Measurements from ENCODE around the gene SNED1.

The SNED1 gene

GRCh38 chr2:241068136-241068941 is 69.9 kb downstream of the SNED1 start:
- ATAC-seq (no peak), DNase-seq (no peak)

GRCh38 chr2:241068942-241069810 is 70.8 kb downstream of the SNED1 start:
- ATAC-seq (no peak), DNase-seq (no peak)

GRCh38 chr2:241069821-241070281 is 71.4 kb downstream of the SNED1 start:
- ATAC-seq: no peak
- DNase-seq: no peak

- no peak for DNase-seq
- no peak for ATAC-seq
Measured at GRCh38 chr2:241070361-241070760, 71.9 kb downstream of the SNED1 start.

- DNase-seq (no peak), ATAC-seq (no peak)
Measured at GRCh38 chr2:241070811-241071676, 72.6 kb downstream of the SNED1 start.

- no peak for ATAC-seq
- no peak for DNase-seq
Measured at GRCh38 chr2:241071677-241072111, 73.3 kb downstream of the SNED1 start.

GRCh38 chr2:241072151-241072550 is 73.7 kb downstream of the SNED1 start:
- ATAC-seq (no peak), DNase-seq (no peak)

- ATAC-seq (no peak), DNase-seq (no peak)
Measured at GRCh38 chr2:241072553-241073165, 74.2 kb downstream of the SNED1 start.

GRCh38 chr2:241073166-241074064 is 75.0 kb downstream of the SNED1 start:
- DNase-seq (no peak), ATAC-seq (no peak)

- DNase-seq: no peak
- ATAC-seq: no peak
Measured at GRCh38 chr2:241074065-241074818, 75.8 kb downstream of the SNED1 start.

- DNase-seq: no peak
- ATAC-seq: no peak
Measured at GRCh38 chr2:241074901-241075540, 76.6 kb downstream of the SNED1 start.

- DNase-seq: no peak
- no peak for ATAC-seq
Measured at GRCh38 chr2:241080405-241081189, 82.2 kb downstream of the SNED1 start.

GRCh38 chr2:241081190-241081642 is 82.8 kb downstream of the SNED1 start:
- ATAC-seq (no peak), DNase-seq (no peak)

- no peak for ATAC-seq
- no peak for DNase-seq
Measured at GRCh38 chr2:241081643-241082340, 83.4 kb downstream of the SNED1 start.

- no peak for DNase-seq
- no peak for ATAC-seq
Measured at GRCh38 chr2:241082341-241083090, 84.1 kb downstream of the SNED1 start.

- DNase-seq: peak; percentile 1
- no peak for ATAC-seq
Measured at GRCh38 chr2:241083091-241083415, 84.6 kb downstream of the SNED1 start.

- DNase-seq (no peak), ATAC-seq (no peak)
Measured at GRCh38 chr2:241084856-241085444, 86.5 kb downstream of the SNED1 start.
